ENCODE data around the gene BANF1. TPM values are rescaled to one million over a fixed set of nuclear protein-coding genes. Genes with fewer than 3 reads are reported as not detected.

The BANF1 gene
- total RNA-seq (2021; fragmentation: NEBNext Ultra II Directional; extraction: Animal tissue kit (Norgen Biotek cat#: 25700)): 100 to 1,000 TPM; 257 to 337 (median 300) TPM
- long read RNA-seq, transcript BANF1-202 (3 exons, 946 nt): minor isoform, 16 of 143 reads
- long read RNA-seq, transcript BANF1-201 (3 exons, 1,155 nt): major isoform, 100 of 143 reads
- long read RNA-seq, partial matches to known transcripts: 12 of 143 reads
- long read RNA-seq, other reads (novel, unspliced or antisense): 6 of 143 reads

DNA sequence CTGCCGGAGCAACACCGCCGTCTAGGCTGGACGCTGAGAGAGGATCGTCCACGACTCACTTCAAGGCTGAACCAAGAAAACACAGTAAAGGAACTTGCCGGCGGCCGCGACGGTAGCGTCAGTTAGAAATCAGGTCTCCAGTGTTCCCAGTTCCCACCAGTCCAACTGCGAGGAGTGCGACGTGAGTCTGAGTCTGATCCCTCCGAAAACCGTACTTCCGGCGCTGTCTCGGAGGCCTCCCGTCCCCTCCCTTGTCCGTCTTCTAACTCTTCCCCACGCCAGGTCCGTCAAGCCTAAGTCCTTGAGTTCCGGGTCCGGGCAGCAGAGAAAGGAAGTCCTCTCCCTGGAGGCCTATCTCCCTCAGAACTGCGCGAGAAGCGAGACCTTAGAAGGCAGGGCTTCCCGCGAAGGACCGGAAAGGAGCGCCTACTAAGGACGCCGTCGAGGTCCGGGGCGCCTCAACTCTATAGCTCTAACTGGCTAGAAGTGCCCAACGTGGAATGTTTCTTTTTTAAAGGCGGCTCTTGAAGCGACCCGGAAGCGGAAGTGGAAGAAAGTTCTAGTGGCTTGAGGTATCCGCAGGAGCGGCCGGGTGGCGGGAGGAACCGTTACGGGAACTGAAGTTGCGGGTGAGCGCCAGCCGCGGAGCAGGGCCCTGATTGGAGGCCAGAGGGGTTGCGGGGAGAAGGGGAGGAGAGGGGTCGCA, at the start of gene BANF1, which contains the start of gene EIF1AD:
BANF1 (plus strand) TSS at position 562 of the 706 bp plus-strand sequence. CDS start 748 bp downstream, outside the sequence.
EIF1AD (minus strand) TSS at position 216 of the 706 bp plus-strand sequence. CDS start 1,768 bp downstream, outside the sequence.
- TF ChIP-seq CTCF (IDR thresholded peaks at IDR 0.05): no peak
- DNase-seq: peak; percentile 96
- H3K4me3 Mint-ChIP-seq: peak within 1 kb of the TSS; percentile 100
- H3K27me3 Mint-ChIP-seq (ENCODE audit: insufficient read depth): peaks cover 3% of the 10 kb centered on the region
- peak within 1 kb of the TSS; percentile 98 for H3K27ac Mint-ChIP-seq
- no peaks in the 10 kb centered on the region for H3K9me3 Mint-ChIP-seq
- H3K36me3 Mint-ChIP-seq (ENCODE audit: low read depth): peaks cover 35% of the 10 kb centered on the region
- H3K4me1 Mint-ChIP-seq (ENCODE audit: low read depth): peaks cover 24% of the 10 kb centered on the region

DNA sequence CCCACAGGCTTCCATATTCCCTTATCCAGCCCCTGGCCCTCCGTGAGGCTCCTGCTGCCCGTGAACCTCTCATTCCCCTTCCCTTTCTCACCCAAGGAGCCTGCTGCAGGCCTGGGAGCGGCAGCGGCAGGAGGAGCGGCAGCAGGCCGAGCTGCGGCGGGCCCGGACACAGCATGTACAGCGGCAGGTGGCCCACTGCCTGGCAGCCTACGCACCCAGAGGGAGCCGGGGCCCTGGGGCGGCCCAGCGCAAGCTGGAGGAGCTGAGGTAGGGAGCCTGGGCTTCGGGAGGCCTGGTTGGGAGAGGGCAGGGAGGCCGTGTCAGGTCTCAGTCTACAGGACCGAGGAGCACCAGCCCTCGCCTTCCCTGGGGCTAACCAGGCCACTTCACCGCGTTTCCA, 48.8 kb upstream of the BANF1 start:
- H3K4me1 Mint-ChIP-seq (ENCODE audit: low read depth): peaks cover 6% of the 10 kb centered on the region; the same call in 1 of the 2 replicates
- H3K4me3 Mint-ChIP-seq: no peak overlapping the region
- H3K27me3 Mint-ChIP-seq (ENCODE audit: insufficient read depth): no peaks in the 10 kb centered on the region
- H3K27ac Mint-ChIP-seq: no peak overlapping the region
- no peaks in the 10 kb centered on the region for H3K36me3 Mint-ChIP-seq (ENCODE audit: low read depth)
- no peaks in the 10 kb centered on the region for H3K9me3 Mint-ChIP-seq
- no peak for TF ChIP-seq CTCF (IDR thresholded peaks at IDR 0.05)
- DNase-seq: no peak

DNA sequence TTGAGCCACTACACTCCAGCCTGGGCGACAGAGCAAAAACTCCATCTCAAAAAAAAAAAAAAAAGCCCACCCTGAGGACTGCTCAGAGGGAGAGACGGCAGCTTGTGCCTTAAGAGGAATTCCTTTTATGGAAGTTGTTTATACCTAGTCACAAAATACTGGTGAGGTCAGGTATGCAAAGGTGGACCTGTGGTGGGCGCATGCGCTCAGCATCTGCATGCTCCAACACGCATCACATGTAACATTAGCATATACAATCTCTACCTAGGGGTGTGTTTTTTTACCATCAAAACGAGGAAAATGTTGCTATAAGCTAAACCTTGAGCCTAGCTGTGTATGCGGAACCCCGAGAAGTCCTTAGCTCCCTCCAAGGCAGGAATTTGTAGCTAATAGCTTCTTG, 47.5 kb upstream of the BANF1 start:
- DNase-seq: no peak
- TF ChIP-seq CTCF (IDR thresholded peaks at IDR 0.05): no peak
- H3K9me3 Mint-ChIP-seq: no peaks in the 10 kb centered on the region
- H3K27ac Mint-ChIP-seq: no peak overlapping the region
- H3K36me3 Mint-ChIP-seq (ENCODE audit: low read depth): no peaks in the 10 kb centered on the region
- no peaks in the 10 kb centered on the region for H3K4me1 Mint-ChIP-seq (ENCODE audit: low read depth)
- no peaks in the 10 kb centered on the region for H3K27me3 Mint-ChIP-seq (ENCODE audit: insufficient read depth)
- no peak overlapping the region for H3K4me3 Mint-ChIP-seq

- H3K9me3 Mint-ChIP-seq: no peaks in the 10 kb centered on the region
- no peaks in the 10 kb centered on the region for H3K27me3 Mint-ChIP-seq (ENCODE audit: insufficient read depth)
- H3K4me3 Mint-ChIP-seq: no peak overlapping the region
- no peak for DNase-seq
- TF ChIP-seq CTCF (IDR thresholded peaks at IDR 0.05): no peak
- H3K27ac Mint-ChIP-seq: no peak overlapping the region
- peaks cover 5% of the 10 kb centered on the region for H3K36me3 Mint-ChIP-seq (ENCODE audit: low read depth)
- H3K4me1 Mint-ChIP-seq (ENCODE audit: low read depth): peaks cover 18% of the 10 kb centered on the region
These were observed 44.0 kb upstream of the BANF1 start for GRCh38 chr11:65958291-65958690.

- no peak for TF ChIP-seq CTCF (IDR thresholded peaks at IDR 0.05)
- Mint-ChIP-seq H3K9me3 (no peaks in the 10 kb centered on the region), H3K4me1 (ENCODE audit: low read depth) (peaks cover 24% of the 10 kb centered on the region), H3K4me3 (no peak overlapping the region), H3K36me3 (ENCODE audit: low read depth) (peaks cover 5% of the 10 kb centered on the region), H3K27me3 (ENCODE audit: insufficient read depth) (no peaks in the 10 kb centered on the region), H3K27ac (no peak overlapping the region)
- DNase-seq: no peak
These were observed 43.4 kb upstream of the BANF1 start for GRCh38 chr11:65958774-65959420.

Measured in HFFc6 (cell line).